HG03135 (cell line): Measurements from ENCODE around the gene LATS2.
"Not testable (repeated sequence)": the region's sequence is repeated elsewhere in the genome, so short reads cannot be mapped to it uniquely, and the experiment has no call there.

Experiments used
- ATAC-seq: cut with Tn5 transposase; IDR thresholded peaks from one replicate; pipeline ENCODE4 v1.9.1; 2021; ENCODE audit warnings: mild to moderate bottlenecking, moderate library complexity; ENCODE audit not compliant: unreplicated experiment

LATS2 gene

DNA sequence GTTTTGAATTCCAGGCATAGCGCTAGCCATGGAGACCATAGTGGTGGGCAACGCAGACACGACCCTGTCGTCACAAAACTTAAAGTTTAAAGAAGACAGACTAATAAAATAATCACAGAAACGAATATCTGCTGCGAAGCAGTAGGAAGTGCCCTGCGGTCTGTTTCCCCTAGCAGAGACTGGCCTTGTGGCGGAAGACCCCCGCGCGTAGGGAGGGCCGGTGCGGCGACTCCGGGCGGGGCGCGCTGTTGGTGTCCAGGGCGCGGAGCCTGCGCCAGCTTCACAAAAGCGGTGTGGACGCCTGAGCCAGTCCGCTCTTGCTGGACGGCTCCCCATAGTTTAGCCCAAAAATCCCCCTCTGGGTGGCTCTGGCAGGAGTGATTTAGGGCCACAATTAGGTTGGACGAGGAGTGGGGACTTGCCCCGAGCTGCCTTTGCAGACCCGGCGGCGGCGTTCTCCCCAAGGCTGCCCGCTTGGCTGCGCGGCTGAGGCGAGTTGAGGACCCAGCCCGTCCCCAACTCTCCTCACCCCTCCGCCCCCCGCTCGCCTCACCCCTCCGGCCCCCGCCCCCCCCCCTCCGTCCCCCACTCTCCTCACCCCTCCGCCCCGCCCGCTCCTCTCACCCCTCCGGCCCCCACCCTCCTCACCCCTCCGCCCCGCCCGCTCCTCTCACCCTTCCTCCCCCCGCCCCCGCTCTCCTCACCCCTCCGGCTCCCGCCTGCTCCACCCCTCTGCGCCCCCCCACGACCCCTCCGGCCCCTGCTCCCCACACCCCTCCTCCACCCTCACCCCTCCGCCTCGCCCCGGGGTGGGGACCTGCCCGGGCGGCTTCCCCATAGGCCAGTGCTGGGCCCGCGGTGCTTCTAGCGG, 14.2 kb upstream of the LATS2 start:
- ATAC-seq, result no peak

DNA sequence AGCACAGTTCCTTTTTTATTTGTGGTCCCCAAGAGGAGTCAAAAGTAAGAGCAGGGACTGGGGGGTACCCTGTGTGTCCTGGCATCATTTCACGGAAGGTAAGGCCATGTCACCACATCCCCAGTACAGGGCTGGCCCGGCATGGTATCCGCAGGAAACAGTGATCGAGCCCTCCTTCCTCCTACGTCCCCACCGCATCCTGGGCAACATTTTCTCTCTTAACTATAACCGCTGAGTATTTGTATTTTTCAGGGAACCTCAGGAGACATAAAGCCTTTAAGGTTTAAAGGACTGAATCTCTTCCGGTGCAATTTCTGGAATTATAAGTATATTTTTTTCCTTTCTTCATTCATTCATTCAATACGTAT, 13.6 kb upstream of the LATS2 start:
- ATAC-seq, result no peak

DNA sequence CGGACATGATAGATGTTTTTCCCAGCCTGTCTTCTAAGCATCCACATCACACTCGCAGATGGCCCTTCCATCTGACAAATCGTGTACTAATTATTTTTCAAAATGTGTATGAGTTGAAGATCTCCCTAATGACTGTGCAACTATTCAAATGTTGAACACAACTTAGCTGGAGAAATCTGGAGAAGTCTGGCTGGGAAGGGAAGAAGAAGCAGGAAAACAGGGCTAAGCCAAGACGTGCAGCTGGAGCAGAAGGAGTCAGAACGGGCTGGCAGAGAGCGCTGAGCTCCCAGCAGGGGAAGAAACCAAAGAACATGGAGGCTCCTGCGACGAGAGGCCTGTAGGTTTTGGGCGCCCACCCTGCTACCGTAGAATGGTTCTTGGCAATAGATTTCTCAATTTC, 13.2 kb upstream of the LATS2 start:
- ATAC-seq, result no peak

DNA sequence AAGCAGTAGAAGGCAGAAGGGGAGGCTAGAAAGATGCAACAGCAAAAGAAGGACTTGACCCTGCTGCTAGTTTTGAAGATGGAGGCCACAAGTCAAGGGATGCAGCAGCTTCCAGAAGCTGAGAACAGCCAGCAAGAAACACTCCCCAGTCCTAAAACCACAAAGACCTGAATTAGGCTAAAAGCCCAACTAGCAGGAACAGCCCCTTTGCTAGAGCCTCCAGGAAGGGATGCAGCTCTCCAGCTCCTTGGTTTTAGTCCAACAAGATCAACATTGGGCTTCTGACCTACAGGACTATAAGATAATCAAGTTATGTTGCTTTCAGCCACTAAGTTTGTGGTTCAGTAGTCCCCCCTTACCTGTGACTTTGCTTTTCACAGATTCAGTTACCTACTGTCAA, 10.5 kb upstream of the LATS2 start:
- no peak for ATAC-seq

DNA sequence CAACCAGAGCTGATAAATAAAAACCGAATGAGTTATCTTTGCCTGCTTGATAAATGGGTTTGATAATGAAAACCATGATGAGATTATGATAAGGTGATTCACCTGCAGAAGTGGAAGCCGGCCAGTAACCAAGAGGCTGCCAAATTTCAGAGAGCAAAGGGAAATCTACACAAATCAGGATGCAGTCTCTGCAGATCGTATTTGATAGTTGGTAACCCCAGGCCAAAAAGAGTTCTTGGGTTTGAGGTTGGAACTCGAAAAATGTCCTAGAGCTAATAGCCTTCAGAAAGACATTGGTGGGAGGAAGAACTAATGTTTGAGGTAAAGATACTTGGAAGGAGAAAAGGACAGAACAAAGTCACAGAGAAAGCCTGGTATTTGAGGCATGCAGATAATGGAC, 9.6 kb upstream of the LATS2 start:
- no peak for ATAC-seq

DNA sequence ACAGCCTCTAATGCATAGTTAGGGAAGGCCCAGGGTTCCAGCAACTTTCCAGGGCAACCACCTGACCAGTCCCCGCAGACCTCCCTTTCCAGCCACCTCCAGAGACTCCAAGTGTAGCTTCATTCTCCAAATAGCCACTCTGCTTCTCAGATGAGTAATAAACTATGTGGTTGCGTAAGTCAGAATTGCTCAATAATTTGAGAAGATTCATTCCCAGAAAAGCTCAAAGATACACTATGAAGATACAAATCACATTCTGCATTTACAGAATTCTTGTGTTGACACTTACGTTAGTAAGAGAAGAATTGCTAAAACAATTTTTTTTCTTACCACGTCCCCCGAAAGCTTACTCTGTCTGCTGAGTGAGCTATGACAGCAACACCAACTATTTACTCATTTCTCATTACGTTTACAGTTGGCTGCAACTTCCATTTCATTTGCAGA, 8.2 kb upstream of the LATS2 start:
- ATAC-seq, result no peak

DNA sequence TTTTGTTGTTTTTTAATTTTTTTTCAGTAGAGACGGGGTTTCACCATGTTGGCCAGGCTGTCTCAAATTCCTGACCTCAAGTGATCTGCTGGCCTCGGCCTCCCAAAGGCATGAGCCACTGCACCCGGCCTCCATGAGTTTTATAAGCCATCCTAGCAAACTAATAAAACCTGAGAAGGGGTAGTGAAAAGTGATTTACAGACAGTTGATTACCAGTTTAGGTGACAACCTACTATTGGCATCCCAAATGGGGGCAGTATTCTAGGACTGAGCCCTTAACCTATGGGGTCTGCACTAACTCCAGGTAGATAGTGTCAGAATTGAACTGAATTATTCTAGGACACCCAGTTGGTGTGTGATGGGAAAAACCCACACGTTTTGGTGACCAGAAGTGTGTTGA, 6.5 kb upstream of the LATS2 start:
- no peak for ATAC-seq

DNA sequence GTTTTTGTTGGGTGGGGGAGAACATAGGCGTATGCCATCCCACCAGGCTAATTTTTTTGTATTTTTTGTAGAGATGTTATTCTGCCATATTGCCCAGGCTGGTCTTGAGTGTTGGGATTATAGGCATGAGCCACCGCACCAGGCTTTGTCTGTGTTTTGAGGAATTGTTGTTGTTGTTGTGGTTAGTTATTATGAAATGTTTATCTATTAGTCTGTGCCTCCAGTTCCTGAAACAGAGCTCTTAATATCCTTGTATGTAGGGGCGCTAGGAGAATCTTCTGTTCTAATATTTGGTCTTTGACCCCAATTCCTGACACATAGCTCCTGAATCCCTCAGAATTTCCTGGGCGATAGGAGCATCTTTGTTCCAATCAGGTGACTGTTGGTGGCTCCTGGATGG, 5.6 kb upstream of the LATS2 start:
- no peak for ATAC-seq

DNA sequence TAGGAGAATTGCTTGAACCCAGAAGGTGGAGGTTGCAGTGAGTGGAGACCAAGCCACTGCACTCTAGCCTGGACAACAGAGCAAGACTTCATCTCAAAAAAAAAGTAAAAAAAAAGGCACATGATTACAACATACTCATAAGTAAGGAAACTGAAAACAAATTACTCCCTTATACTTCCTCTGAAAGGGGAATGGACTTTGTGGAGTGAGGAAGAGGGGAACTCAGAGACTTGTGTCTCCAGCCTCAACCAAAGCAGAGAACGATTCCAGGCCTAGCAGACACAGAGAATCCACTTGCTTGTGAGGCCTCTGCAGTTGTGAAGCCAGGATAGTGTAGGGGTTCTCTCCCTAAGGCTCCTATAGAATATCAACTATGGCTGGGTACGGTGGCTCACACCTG, 4.3 kb upstream of the LATS2 start:
- no peak for ATAC-seq

DNA sequence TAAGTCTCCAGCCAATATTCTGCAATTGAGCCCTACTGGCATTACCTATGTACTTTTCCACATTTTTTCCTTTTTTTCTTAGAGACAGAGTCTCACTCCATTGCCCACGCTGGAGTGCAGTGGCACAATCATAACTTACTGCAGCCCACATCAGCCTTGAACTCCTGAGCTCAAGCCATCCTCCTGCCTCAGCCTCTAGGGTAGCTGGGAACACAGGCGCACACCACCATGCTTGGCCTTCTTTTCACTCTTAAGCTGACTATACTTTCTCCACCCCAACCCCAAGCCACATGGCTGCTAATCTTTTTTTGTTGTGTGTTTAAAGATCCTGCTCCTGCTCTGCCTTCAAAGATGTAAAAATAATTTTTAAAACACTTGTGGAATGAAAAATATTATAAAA, 1.6 kb upstream of the LATS2 start:
- no peak for ATAC-seq

DNA sequence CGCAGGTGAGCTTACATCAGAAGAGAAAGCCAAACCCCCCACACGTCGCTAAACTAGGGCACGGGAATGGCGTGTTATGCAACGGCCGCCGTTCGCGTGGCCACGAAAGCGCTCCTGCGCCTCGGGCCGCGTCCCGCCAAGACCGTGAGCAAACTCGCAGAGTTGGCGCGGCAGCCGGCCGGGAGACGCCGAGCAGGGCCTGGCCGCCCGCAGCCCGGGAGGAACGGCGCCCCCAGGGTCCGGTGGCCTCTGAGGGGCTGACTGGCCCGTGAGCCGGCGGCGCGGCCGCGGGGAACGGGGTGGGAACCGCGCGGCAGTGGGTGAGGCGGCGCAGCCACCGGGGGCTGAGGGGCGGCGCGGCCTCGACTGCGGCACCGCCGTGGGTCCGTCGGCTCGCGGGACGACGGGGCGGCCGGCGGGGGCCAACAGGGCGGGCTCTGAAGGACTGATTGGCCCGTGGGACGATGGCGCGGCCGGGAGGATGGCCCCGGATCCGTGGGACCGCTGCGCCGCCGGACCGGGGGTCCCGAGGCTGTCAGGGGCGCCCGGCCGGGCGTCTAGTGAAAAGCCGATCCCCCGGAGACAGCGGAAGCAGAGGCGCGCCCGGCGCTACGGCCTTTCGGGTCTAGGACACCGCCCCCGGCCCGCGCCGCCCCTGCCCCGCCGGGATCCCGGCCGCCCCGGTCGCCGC, 903 bp downstream of the LATS2 start:
- ATAC-seq, result peak; percentile 16

DNA sequence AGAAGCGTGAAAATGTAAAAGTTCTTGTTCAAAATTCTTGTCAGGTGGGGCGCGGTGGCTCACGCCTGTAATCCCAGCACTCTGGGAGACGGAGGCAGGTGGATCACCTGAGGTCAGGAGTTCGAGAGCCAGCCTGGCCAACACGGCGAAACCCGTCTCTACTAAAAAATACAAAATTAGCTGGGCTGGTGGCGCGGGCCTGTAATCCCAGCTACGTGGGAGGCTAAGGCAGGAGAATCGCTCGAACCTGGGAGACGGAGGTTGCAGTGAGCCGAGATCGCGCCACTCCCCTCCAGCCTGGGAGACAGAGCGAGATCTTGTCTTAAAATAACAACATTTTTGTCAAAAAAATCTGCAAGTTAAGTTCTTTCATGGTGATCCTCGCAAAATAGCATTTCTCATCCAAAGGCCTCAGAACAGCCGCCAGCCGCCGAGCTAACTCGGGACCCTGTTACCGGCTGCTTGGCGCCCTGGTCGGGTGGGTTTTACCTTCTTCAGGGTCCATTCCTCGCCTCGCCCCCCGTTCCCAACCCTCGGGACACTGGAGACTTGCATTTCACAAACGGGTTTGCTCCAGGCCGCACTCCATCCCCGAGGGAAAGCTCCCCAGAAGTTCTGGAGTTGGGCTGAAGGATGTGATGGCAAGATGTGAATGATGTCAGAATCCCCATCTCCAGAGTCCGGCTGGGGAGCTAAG, 1.6 kb downstream of the LATS2 start:
- no peak for ATAC-seq

DNA sequence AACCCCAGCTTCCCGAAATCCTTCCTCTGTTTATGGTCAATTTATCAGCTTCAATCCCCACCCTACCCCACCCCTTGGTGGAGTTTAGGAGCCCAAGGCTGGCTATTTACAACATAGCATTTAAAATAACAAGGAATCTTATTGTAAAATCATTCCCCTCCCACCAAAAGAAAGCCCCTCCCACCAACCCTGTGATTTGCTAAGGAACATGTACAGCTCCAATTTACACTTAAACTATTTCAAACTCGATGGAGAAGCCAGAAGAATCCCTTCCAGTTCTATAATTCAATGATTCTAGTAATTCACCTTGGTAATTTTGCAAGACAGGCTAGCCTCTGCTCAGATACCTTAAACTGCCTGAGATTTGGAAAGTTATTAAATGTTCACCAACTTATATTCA, 3.0 kb downstream of the LATS2 start:
- no peak for ATAC-seq

DNA sequence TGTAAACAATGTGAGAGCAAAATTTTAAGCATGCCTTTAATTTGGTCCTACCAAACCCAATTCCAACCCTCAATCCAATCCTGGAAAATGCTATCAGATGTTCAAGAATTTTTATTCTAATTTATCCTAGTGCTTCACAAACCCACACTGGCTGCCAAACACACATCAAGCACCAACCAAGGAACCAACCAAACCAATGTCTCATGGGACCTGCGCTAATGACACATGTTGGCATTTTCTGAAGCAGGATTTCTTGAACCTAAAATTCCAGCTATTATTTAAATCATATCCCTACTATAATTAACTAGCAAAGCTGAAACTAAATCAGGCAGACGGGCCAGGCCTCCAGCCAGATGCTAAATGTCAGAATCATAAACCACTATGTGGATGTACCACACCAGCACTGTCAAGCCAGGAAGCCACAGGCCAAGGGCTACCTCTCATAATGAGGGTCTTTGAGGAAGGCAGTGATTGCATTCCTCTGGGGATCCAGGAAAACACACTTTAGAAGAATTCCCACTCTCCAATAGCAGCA, 5.8 kb downstream of the LATS2 start:
- no peak for ATAC-seq

DNA sequence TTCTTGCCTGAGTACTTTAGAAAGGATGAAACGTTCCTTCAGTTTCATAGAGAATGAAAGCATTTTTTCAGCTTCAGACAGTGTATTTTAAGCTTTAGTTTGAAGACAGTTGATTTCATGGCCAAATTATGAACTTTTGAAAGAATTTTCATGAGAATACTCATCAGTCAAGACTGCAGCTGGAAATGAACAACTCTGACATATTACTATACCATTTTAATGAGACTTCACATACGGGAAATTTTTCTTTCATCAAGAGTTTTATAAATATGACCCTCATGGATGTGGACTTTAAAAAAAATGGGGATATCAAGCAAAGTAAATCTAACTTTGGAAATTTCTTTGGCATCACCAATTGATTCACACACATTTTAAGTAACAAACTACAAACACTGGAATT, 6.4 kb downstream of the LATS2 start:
- ATAC-seq, result no peak

DNA sequence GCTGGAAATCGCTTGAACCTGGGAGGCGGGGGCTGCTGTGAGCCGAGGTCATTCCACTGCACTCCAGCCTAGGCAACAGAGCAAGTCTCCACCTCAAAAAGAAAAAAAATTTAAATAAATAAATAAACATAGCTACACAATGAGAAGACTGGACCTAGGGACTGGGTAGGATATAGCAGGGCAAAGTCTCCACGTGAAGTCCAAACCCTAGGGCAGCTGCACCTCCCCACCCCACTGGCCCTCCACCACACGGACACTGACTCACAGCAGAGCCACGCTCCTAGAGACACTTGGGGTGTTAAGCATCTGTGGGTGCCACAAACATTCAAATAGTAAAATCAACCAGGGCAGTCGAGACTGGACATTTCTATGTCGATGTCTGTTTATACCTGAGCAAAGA, 7.1 kb downstream of the LATS2 start:
- ATAC-seq, result no peak

DNA sequence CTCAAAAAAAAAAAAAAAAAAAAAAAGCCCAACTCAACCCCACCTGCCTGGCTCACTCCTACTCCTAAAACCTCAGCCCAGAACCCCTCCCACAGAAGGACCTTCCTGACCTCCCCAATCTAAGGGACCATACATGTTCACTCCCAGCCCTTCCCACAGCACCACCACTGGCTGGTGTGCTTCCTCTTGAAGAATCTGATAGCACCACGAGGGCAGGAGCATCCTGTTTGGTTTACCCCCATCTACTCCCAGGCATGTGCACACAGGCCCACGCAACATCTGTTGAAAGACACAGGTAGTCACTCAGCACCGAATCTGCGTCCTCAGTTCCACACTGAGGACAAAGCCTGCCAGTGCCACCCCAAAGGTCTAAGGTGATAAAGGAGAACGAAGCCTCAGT, 8.2 kb downstream of the LATS2 start:
- ATAC-seq, result no peak

DNA sequence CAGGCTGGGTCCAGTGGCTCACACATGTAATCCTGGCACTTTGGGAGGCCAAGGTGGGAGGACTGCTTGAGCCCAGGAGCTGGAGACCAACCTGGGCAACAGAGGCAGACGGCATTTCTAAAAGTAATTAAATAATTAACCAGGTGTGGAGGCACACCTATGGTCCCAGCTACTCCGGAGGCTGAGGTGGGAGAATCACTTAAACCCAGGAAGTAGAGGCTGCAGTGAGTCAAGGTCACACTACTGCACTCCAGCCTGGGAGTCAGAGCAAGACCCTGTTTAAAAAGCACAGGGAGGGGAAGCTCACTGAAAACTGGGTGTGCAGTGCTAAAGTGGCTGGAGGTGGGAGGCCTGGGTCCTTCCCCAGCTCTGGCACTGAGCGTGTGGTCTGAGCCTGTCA, 9.7 kb downstream of the LATS2 start:
- no peak for ATAC-seq

DNA sequence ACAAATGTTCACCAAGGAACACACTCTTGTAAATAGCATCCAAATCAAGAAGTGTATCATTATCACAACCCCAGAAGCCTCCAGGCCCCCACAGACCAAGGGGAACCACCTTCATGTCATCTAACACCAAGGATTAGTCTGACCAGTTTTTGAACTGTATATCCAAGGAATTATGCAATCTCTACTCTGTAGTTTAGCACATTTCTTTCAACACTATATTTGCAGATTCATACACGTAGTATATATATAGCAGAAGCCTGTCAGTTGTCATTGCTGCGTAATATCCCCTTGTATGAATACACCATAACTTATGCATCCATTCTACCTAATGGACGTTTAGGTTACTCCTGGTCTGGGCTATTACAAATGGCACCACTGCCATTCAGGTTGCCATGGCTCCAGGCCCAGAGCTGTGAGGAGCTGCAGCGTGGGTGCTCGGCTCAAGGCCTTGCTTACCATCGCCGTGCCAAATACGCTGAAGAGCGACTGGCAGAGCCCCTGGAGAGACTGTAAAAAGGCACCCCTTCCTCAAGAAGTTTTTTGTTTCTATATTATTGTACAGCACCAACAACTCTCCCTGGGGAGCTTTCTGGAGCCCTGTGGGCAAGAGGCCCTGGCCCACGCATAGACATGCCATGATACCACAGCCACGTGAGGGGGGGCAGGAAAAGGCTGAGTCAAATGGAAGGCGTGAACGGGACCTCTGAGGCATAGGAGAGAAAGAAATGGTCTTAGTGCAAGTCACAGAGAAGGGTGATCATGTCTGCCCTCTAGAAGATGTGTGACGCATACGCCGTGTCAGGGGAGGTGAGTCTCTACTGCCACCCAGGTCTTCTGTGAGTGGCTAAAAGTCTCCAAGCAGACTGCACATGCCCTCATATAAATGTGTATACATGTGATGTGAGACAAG, 10.8 kb downstream of the LATS2 start:
- ATAC-seq, result no peak

DNA sequence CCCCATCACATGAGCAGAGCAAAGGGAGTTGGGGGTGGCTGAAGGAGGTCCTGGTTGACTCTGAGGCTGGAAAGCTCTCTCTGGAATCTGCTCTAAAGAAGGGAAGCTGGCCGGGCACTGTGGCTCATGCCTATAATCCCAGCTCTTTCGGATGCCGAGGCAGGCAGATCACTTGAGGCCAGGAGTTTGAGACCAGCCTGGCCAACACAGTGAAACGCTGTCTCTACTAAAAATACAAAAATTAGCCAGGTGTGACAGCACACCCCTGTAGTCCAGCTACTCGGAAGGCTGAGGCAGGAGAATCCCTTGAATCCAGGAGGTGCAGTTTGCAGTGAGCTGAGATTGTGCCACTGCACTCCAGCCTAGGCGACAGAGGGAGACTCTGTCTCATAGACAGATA, 11.7 kb downstream of the LATS2 start:
- not testable (repeated sequence) for ATAC-seq
